Forelimb muscle (tissue), 1 donor: ENCODE results near the gene PTPRR. TPM values are rescaled to one million over a fixed set of nuclear protein-coding genes. Genes with fewer than 3 reads are reported as not detected.

ENCODE experiments used
- DNase-seq: peaks from one replicate; pipeline ENCODE4 v3.0.0-alpha.2; 2013; ENCODE audit warnings: low read depth
- polyA plus RNA-seq: library from polyadenylated mRNA; unstranded; fragments of 120-200 nt; gene quantifications from one replicate; pipeline ENCODE4 v1.2.1, GENCODE V29; 2013; ENCODE audit not compliant: insufficient read length

PTPRR gene
- 0.67 TPM for polyA plus RNA-seq

GRCh38 chr12:70920251-70920851 lies at the start of gene PTPRR:
TSS of gene PTPRR (minus strand) at chr12:70920738. CDS start at chr12:70920390, 348 bp downstream.
- DNase-seq = no peak

GRCh38 chr12:70966996-70967790 lies 46.7 kb upstream of the PTPRR start:
- DNase-seq = no peak

- no peak for DNase-seq
Measured at GRCh38 chr12:70966046-70966445, 45.5 kb upstream of the PTPRR start.

GRCh38 chr12:70964867-70965510 lies 44.5 kb upstream of the PTPRR start:
- DNase-seq = no peak

GRCh38 chr12:70963081-70963660 lies 42.6 kb upstream of the PTPRR start:
- no peak for DNase-seq

GRCh38 chr12:70962226-70962794 lies 41.8 kb upstream of the PTPRR start:
- no peak for DNase-seq

GRCh38 chr12:70960484-70960883 lies 39.9 kb upstream of the PTPRR start:
- no peak for DNase-seq

GRCh38 chr12:70955415-70955814 lies 34.9 kb upstream of the PTPRR start:
- no peak for DNase-seq

GRCh38 chr12:70950451-70950850 lies 29.9 kb upstream of the PTPRR start:
- DNase-seq = no peak

- DNase-seq = peak; percentile 85
Measured at GRCh38 chr12:70948976-70949336, 28.4 kb upstream of the PTPRR start.

- DNase-seq = no peak
Measured at GRCh38 chr12:70948236-70948975, 27.9 kb upstream of the PTPRR start.

GRCh38 chr12:70936203-70936813 lies 15.8 kb upstream of the PTPRR start:
- no peak for DNase-seq

- DNase-seq = no peak
Measured at GRCh38 chr12:70933133-70933532, 12.6 kb upstream of the PTPRR start.

GRCh38 chr12:70929029-70929428 lies 8.5 kb upstream of the PTPRR start:
- no peak for DNase-seq

GRCh38 chr12:70928071-70928470 lies 7.5 kb upstream of the PTPRR start:
- no peak for DNase-seq

- no peak for DNase-seq
Measured at GRCh38 chr12:70927356-70927755, 6.8 kb upstream of the PTPRR start.

- no peak for DNase-seq
Measured at GRCh38 chr12:70925539-70925938, 5.0 kb upstream of the PTPRR start.

- no peak for DNase-seq
Measured at GRCh38 chr12:70920891-70921290, 353 bp upstream of the PTPRR start.

- DNase-seq = no peak
Measured at GRCh38 chr12:70919597-70920035, 922 bp downstream of the PTPRR start.

- DNase-seq = no peak
Measured at GRCh38 chr12:70919176-70919575, 1.4 kb downstream of the PTPRR start.

GRCh38 chr12:70918321-70918720 lies 2.2 kb downstream of the PTPRR start:
- DNase-seq = no peak
